Measurements from ENCODE around the gene SLC9A1. TPM values are rescaled to one million over a fixed set of nuclear protein-coding genes. Genes with fewer than 3 reads are reported as not detected.

SLC9A1 gene
- total and polyA plus RNA-seq, 2 of the 8 experiments (the other 6 are each of a cell fraction or from before 2014, with no cell fraction given) = 11.3 to 25.1 TPM

- TF ChIP-seq RBBP5 (IDR thresholded peaks at IDR 0.05; ENCODE audit: borderline replicate concordance, low read depth, low read length) = no peak
- TF ChIP-seq ZNF274 (IDR thresholded peaks at IDR 0.05; ENCODE audit: borderline replicate concordance, extremely low read depth, low read length) = no peak
- no peak for TF ChIP-seq FOSL1 (IDR thresholded peaks at IDR 0.05; ENCODE audit: insufficient read depth, low read depth, low read length)
- TF ChIP-seq TAF7 (optimal IDR thresholded peaks at IDR 0.05; ENCODE audit: borderline replicate concordance, low read depth, low read length) = no peak
- TF ChIP-seq KDM1A (IDR thresholded peaks at IDR 0.05; ENCODE audit: borderline replicate concordance, low read length) = no peak
- TF ChIP-seq POU5F1 (IDR thresholded peaks at IDR 0.05; ENCODE audit: low read depth, low read length) = no peak
Measured at GRCh38 chr1:27090911-27091310, 64.0 kb downstream of the SLC9A1 start (continued).

All from H1 (cell line).